HEK293 (cell line): ENCODE results near the gene PRKD1.

Experiments used
- CTCF ChIA-PET: fragments of 350-600 bp; formaldehyde crosslinking; extraction: SDS; loops from one replicate; lab custom pipeline; 2021; ENCODE audit warnings: antibody characterized with exemption; lab: Yijun Ruan, JAX
- POLR2A ChIA-PET: fragments of 300-600 bp; formaldehyde crosslinking; extraction: SDS; loops from one replicate; lab custom pipeline; 2020; ENCODE audit warnings: antibody characterized with exemption, inconsistent platforms; lab: Yijun Ruan, JAX
- H3K27ac ChIP-seq: fragments of 200-500 bp; sonication (Bioruptor generic); 2 replicates; pipeline ENCODE4 v1.5.1; 2014; ENCODE audit warnings: low read depth, low read length, control low read depth, inconsistent platforms; ENCODE audit errors: extremely low read depth
- H3K36me3 ChIP-seq, 2 experiments: fragments of 200-500 bp in 1 of 2; sonication (Bioruptor generic) in 1 of 2; 1 replicate in 1 of 2; 2 replicates in 1 of 2; pipeline ENCODE4 v1.5.1; 2014 to 2017; ENCODE audit warnings: inconsistent platforms in 2 of 2, low read length in 2 of 2; ENCODE audit not compliant: control insufficient read depth in 2 of 2, insufficient read depth in 1 of 2
- H3K4me1 ChIP-seq: fragments of 200-500 bp; sonication (Bioruptor generic); 2 replicates; pipeline ENCODE4 v1.5.1; 2014; ENCODE audit warnings: mild to moderate bottlenecking, low read length, inconsistent platforms; ENCODE audit not compliant: control insufficient read depth, insufficient read depth
- H3K4me3 ChIP-seq: 2 replicates; pipeline ENCODE4 v1.5.1; 2011; ENCODE audit warnings: low read depth, mild to moderate bottlenecking, control low read depth, low read length, moderate library complexity
- H3K9me3 ChIP-seq: fragments of 200-500 bp; sonication (Bioruptor generic); 2 replicates; pipeline ENCODE4 v1.5.1; 2014; ENCODE audit warnings: low read depth, low read length, inconsistent platforms; ENCODE audit not compliant: control insufficient read depth, insufficient read depth
- ATF2 ChIP-seq: fragments of 450-650 bp; formaldehyde crosslinking; IDR thresholded peaks from 2 replicates; pipeline ENCODE4 v1.5.1; 2016; ENCODE audit warnings: missing biosample characterization, missing genetic modification characterization, low read depth
- EGR2 ChIP-seq: fragments of 450-650 bp; formaldehyde crosslinking; IDR thresholded peaks from 2 replicates; pipeline ENCODE4 v1.5.1; 2016; ENCODE audit warnings: low read depth, missing biosample characterization, missing genetic modification characterization
- INSM2 ChIP-seq: fragments of 450-650 bp; formaldehyde crosslinking; IDR thresholded peaks from 2 replicates; pipeline ENCODE4 v1.5.1; 2016; ENCODE audit warnings: missing biosample characterization, missing genetic modification characterization
- PRDM4 ChIP-seq: fragments of 450-650 bp; formaldehyde crosslinking; IDR thresholded peaks from 2 replicates; pipeline ENCODE4 v1.5.1; 2017; ENCODE audit warnings: missing biosample characterization, missing genetic modification characterization
- ZBTB20 ChIP-seq: fragments of 450-650 bp; formaldehyde crosslinking; IDR thresholded peaks from 2 replicates; pipeline ENCODE4 v1.5.1; 2016; ENCODE audit warnings: missing biosample characterization, missing genetic modification characterization
- ZBTB44 ChIP-seq: fragments of 450-650 bp; IDR thresholded peaks from 2 replicates; pipeline ENCODE4 v1.5.1; 2018; ENCODE audit warnings: missing biosample characterization, mild to moderate bottlenecking, missing genetic modification characterization
- ZEB2 ChIP-seq: fragments of 450-650 bp; formaldehyde crosslinking; IDR thresholded peaks from 2 replicates; pipeline ENCODE4 v1.5.1; 2016; ENCODE audit warnings: missing biosample characterization, missing genetic modification characterization
- ZNF157 ChIP-seq: fragments of 450-650 bp; formaldehyde crosslinking; IDR thresholded peaks from 2 replicates; pipeline ENCODE4 v1.5.1; 2016; ENCODE audit warnings: missing biosample characterization, missing genetic modification characterization
- ZNF514 ChIP-seq: fragments of 450-650 bp; formaldehyde crosslinking; IDR thresholded peaks from 2 replicates; pipeline ENCODE4 v1.5.1; 2016; ENCODE audit warnings: missing biosample characterization, missing genetic modification characterization
- ZNF548 ChIP-seq: fragments of 450-650 bp; formaldehyde crosslinking; IDR thresholded peaks from 2 replicates; pipeline ENCODE4 v1.5.1; 2016; ENCODE audit warnings: missing biosample characterization, missing genetic modification characterization
- ZNF558 ChIP-seq: fragments of 450-650 bp; formaldehyde crosslinking; IDR thresholded peaks from 2 replicates; pipeline ENCODE4 v1.5.1; 2016; ENCODE audit warnings: missing biosample characterization, missing genetic modification characterization
- ZNF561 ChIP-seq: fragments of 450-650 bp; IDR thresholded peaks from 2 replicates; pipeline ENCODE4 v1.5.1; 2018; ENCODE audit warnings: missing biosample characterization, missing genetic modification characterization, borderline replicate concordance
- ZNF624 ChIP-seq: fragments of 450-650 bp; formaldehyde crosslinking; IDR thresholded peaks from 2 replicates; pipeline ENCODE4 v1.5.1; 2017; ENCODE audit warnings: missing biosample characterization, missing genetic modification characterization
- ZNF639 ChIP-seq: fragments of 450-650 bp; formaldehyde crosslinking; IDR thresholded peaks from 2 replicates; pipeline ENCODE4 v1.5.1; 2016; ENCODE audit warnings: missing biosample characterization, missing genetic modification characterization
- ZNF670 ChIP-seq: fragments of 450-650 bp; formaldehyde crosslinking; IDR thresholded peaks from 2 replicates; pipeline ENCODE4 v1.5.1; 2016; ENCODE audit warnings: missing biosample characterization, missing genetic modification characterization, low read depth
- ZNF768 ChIP-seq: fragments of 450-650 bp; formaldehyde crosslinking; IDR thresholded peaks from 2 replicates; pipeline ENCODE4 v1.5.1; 2018; ENCODE audit warnings: missing biosample characterization, mild to moderate bottlenecking, missing genetic modification characterization
- ZNF837 ChIP-seq: fragments of 450-650 bp; formaldehyde crosslinking; IDR thresholded peaks from 2 replicates; pipeline ENCODE4 v1.5.1; 2016; ENCODE audit warnings: missing biosample characterization, missing genetic modification characterization

PRKD1 gene

GRCh38 chr14:29712601-29713000 is 215.0 kb downstream of the PRKD1 start:
- no peaks in the 10 kb centered on the region for H3K4me1 ChIP-seq
- no peak for TF ChIP-seq ZBTB20 (tag by site-specific recombination)
- TF ChIP-seq ZNF768 (tag by site-specific recombination): no peak
- TF ChIP-seq ZNF558: no peak
- no peak for TF ChIP-seq ZNF837
- no peak for TF ChIP-seq ZNF624 (tag by site-specific recombination)
- no peak for TF ChIP-seq ZNF561 (tag by site-specific recombination)
- no peak for TF ChIP-seq ZNF670 (tag by site-specific recombination)
- no peak for TF ChIP-seq PRDM4
- TF ChIP-seq EGR2: no peak
- no peak for TF ChIP-seq ZNF157 (tag by site-specific recombination)
- TF ChIP-seq ZNF514 (tag by site-specific recombination): no peak
- TF ChIP-seq ZBTB44 (tag by site-specific recombination): no peak
- no peak overlapping the region for H3K4me3 ChIP-seq
- ChIA-PET CTCF (interaction anchor here (0.7 kb wide), 1 partner anchor 125 kb away, joined by 3 read pairs; no protein-coding TSS in a partner anchor), POLR2A (no interaction called here)
- no peaks in the 10 kb centered on the region for H3K9me3 ChIP-seq
- no peak overlapping the region for H3K27ac ChIP-seq
- H3K36me3 ChIP-seq: no peaks in the 10 kb centered on the region

- H3K4me1 ChIP-seq: no peaks in the 10 kb centered on the region
- no peaks in the 10 kb centered on the region for H3K36me3 ChIP-seq
- H3K27ac ChIP-seq: no peak overlapping the region
- CTCF ChIA-PET: interaction anchor here (0.6 to 1.6 kb wide), 3 partner anchors 128 to 296 kb away, joined by 3 to 4 read pairs (median 4); no protein-coding TSS in a partner anchor
- TF ChIP-seq ZEB2 (tag by site-specific recombination) (no peak), ZNF639 (tag by site-specific recombination) (no peak), ATF2 (tag by site-specific recombination) (peak; percentile 23; the same call in 1 of the 2 replicates), INSM2 (tag by site-specific recombination) (no peak), ZNF548 (tag by site-specific recombination) (no peak)
- H3K4me3 ChIP-seq: no peak overlapping the region
- POLR2A ChIA-PET: no interaction called here
- no peaks in the 10 kb centered on the region for H3K9me3 ChIP-seq
Measured at GRCh38 chr14:29710015-29710414, 217.6 kb downstream of the PRKD1 start.
